ENCODE measurements around the gene ATRAID.

DNA sequence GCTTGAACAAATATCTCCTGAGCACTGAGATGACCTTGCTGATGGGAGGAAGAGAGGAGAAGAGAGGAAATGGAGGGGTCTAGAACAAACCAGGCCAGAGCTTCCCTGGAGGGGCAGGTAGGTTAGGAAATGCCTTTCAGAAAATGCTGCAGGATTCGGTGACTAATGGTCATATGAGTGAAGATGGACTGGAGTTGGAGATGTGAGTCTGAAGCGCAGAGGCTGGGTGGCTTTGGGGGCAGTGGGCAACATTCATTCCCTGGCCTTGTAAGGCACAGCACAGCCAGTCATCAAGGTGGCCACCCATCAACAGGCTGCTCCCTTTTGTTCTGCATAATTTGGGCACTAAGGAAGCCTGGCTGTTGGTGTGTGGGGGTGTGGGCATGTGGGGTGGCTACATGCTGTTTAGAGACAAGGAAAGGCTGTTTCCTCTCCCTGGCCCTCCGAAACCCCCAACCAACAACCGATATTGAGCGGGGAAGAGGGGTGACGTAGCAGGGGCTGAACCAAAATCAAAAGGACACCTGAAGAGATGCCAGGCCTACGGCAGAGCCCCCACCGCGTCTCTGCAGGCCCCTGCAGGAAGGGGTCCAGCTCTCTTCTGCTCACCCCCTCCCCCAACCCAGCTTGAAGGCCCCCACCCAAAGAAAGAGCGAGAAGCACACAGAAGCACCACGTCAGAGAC lies 49.5 kb downstream of the ATRAID start:
- TF ChIP-seq CTCF (IDR thresholded peaks at IDR 0.05; ENCODE audit: borderline replicate concordance, extremely low read depth, low read length, poor library complexity, severe bottlenecking) (no peak), EZH2 (IDR thresholded peaks at IDR 0.05; ENCODE audit: borderline replicate concordance, low read depth, low read length, severe bottlenecking) (no peak)
